HG02970 (cell line): ENCODE data around the gene LYRM7.
A peak's percentile ranks its signal among the peaks of the same experiment; 100 is the strongest.
"Not testable (repeated sequence)": the region's sequence is repeated elsewhere in the genome, so short reads cannot be mapped to it uniquely, and the experiment has no call there.

ENCODE experiments used
- ATAC-seq: cut with Tn5 transposase; IDR thresholded peaks from one replicate; pipeline ENCODE4 v1.9.1; 2021; ENCODE audit warnings: mild to moderate bottlenecking, moderate library complexity, moderate number of reproducible peaks; ENCODE audit not compliant: unreplicated experiment, low FRiP score

Gene LYRM7

GRCh38 chr5:131171276-131171810 is 599 bp downstream of the LYRM7 start:
- ATAC-seq = no peak

GRCh38 chr5:131180407-131180806 is 9.7 kb downstream of the LYRM7 start:
- ATAC-seq = no peak

- no peak for ATAC-seq
Observed at GRCh38 chr5:131182839-131183238, 12.1 kb downstream of the LYRM7 start.

- ATAC-seq = no peak
Observed at GRCh38 chr5:131185523-131186104, 14.9 kb downstream of the LYRM7 start.

- ATAC-seq = no peak
Observed at GRCh38 chr5:131186561-131187256, 16.0 kb downstream of the LYRM7 start.

- no peak for ATAC-seq
Observed at GRCh38 chr5:131193106-131193505, 22.4 kb downstream of the LYRM7 start.

- ATAC-seq = not testable (repeated sequence)
Observed at GRCh38 chr5:131193897-131194296, 23.2 kb downstream of the LYRM7 start.

- no peak for ATAC-seq
Observed at GRCh38 chr5:131194725-131195124, 24.0 kb downstream of the LYRM7 start.

- ATAC-seq = no peak
Observed at GRCh38 chr5:131195696-131196095, 25.0 kb downstream of the LYRM7 start.

- ATAC-seq = no peak
Observed at GRCh38 chr5:131196331-131196730, 25.6 kb downstream of the LYRM7 start.

- no peak for ATAC-seq
Observed at GRCh38 chr5:131198625-131199024, 27.9 kb downstream of the LYRM7 start.

GRCh38 chr5:131200560-131200959 is 29.8 kb downstream of the LYRM7 start:
- ATAC-seq = no peak

- ATAC-seq = no peak
Observed at GRCh38 chr5:131204964-131205363, 34.2 kb downstream of the LYRM7 start.

- no peak for ATAC-seq
Observed at GRCh38 chr5:131206061-131206460, 35.3 kb downstream of the LYRM7 start.

GRCh38 chr5:131206772-131207171 is 36.0 kb downstream of the LYRM7 start:
- no peak for ATAC-seq

GRCh38 chr5:131209175-131209505 is 38.4 kb downstream of the LYRM7 start:
- no peak for ATAC-seq

GRCh38 chr5:131209506-131210150 is 38.9 kb downstream of the LYRM7 start:
- ATAC-seq = peak; percentile 89

GRCh38 chr5:131210151-131210510 is 39.4 kb downstream of the LYRM7 start:
- ATAC-seq = no peak

GRCh38 chr5:131211669-131212068 is 40.9 kb downstream of the LYRM7 start:
- ATAC-seq = no peak

- no peak for ATAC-seq
Observed at GRCh38 chr5:131212471-131213021, 41.8 kb downstream of the LYRM7 start.

GRCh38 chr5:131214609-131215227 is 44.0 kb downstream of the LYRM7 start:
- ATAC-seq = no peak
